GM12878 (cell line): Measurements from ENCODE around the gene TBC1D5.

Source experiments
- CHD1 ChIP-seq: IDR thresholded peaks from 2 replicates; pipeline ENCODE4 v1.6.1; 2012; ENCODE audit warnings: low read depth, low read length, improper control_type of control experiment
- CHD4 ChIP-seq: fragments of 200-600 bp; sonication (generic); IDR thresholded peaks from 2 replicates; pipeline ENCODE4 v1.6.1; 2016; ENCODE audit warnings: mild to moderate bottlenecking
- EP300 ChIP-seq, 2 experiments: fragments of 150-350 bp in 1 of 2; IDR thresholded peaks; 2 replicates each; pipeline ENCODE4 v1.6.1; 2011 to 2012; ENCODE audit warnings: low read depth in 2 of 2, low read length in 2 of 2, borderline replicate concordance in 1 of 2, improper control_type of control experiment in 1 of 2, inconsistent platforms in 1 of 2; ENCODE audit not compliant: control insufficient read depth in 1 of 2
- HDAC6 ChIP-seq: fragments of 200-600 bp; sonication (generic); IDR thresholded peaks from one replicate; pipeline ENCODE4 v1.8.0; 2017; ENCODE audit warnings: antibody characterized with exemption; ENCODE audit not compliant: unreplicated experiment
- JUNB ChIP-seq: IDR thresholded peaks from 2 replicates; pipeline ENCODE4 v1.6.1; 2016; ENCODE audit warnings: antibody characterized with exemption, mild to moderate bottlenecking
- MYC ChIP-seq: IDR thresholded peaks from 2 replicates; pipeline ENCODE4 v1.6.1; 2011; ENCODE audit warnings: mild to moderate bottlenecking, low read length, moderate library complexity, inconsistent platforms; ENCODE audit not compliant: insufficient read depth, insufficient replicate concordance, insufficient read length, severe bottlenecking
- NR2C2 ChIP-seq: IDR thresholded peaks from 2 replicates; pipeline ENCODE4 v1.6.1; 2011; ENCODE audit warnings: borderline replicate concordance, low read depth; ENCODE audit not compliant: control insufficient read depth, insufficient read length
- POLR2A ChIP-seq: IDR thresholded peaks from 2 replicates; pipeline ENCODE4 v1.6.1; 2011; ENCODE audit warnings: low read depth, mild to moderate bottlenecking, low read length
- RCOR1 ChIP-seq: conservative IDR thresholded peaks from 2 replicates; pipeline ENCODE4 v1.6.1; 2012; ENCODE audit warnings: low read depth, low read length, improper control_type of control experiment
- RFX5 ChIP-seq: IDR thresholded peaks from 2 replicates; pipeline ENCODE4 v1.6.1; 2011; ENCODE audit warnings: low read depth, low read length, improper control_type of control experiment
- SIN3A ChIP-seq: IDR thresholded peaks from 2 replicates; pipeline ENCODE4 v1.6.1; 2012; ENCODE audit warnings: low read depth, low read length, improper control_type of control experiment
- TF ChIP-seq, protein P1 (sequence below), 3 experiments: IDR thresholded peaks in 2 of 3; conservative IDR thresholded peaks in 1 of 3; 2 replicates each; pipeline ENCODE4 v1.5.1; 2011; ENCODE audit warnings: low read depth in 3 of 3, low read length in 3 of 3, mild to moderate bottlenecking in 3 of 3, control low read depth in 2 of 3, moderate library complexity in 2 of 3, inconsistent platforms in 1 of 3, mixed read lengths in 1 of 3; ENCODE audit not compliant: control insufficient read depth in 2 of 3, insufficient read depth in 1 of 3; ENCODE audit errors: extremely low read depth in 1 of 3
- TF ChIP-seq, protein P2 (sequence below): IDR thresholded peaks from 2 replicates; pipeline ENCODE4 v1.6.1; 2012; ENCODE audit warnings: low read depth, low read length, improper control_type of control experiment

DNA sequence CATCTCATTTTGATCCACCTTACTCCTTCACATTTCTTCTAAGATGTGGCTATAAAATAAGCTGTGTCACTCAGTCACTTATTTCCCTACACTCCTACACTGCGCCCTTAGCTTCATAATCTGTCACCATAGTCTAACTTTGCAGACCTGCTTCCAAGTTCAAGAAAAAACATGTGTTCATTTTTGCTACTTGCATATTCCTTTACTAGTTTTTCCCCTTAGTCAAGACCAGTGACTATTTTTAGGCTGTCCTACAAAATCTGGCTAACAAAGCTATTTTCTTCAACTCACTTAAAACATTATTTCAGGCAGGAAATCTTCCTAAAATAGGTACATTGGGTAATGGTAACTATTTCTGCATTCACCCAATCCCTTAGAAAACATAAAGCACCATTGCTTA is 272.5 kb downstream of the TBC1D5 start:
- no peak for TF ChIP-seq MYC
- TF ChIP-seq, protein P1, sequence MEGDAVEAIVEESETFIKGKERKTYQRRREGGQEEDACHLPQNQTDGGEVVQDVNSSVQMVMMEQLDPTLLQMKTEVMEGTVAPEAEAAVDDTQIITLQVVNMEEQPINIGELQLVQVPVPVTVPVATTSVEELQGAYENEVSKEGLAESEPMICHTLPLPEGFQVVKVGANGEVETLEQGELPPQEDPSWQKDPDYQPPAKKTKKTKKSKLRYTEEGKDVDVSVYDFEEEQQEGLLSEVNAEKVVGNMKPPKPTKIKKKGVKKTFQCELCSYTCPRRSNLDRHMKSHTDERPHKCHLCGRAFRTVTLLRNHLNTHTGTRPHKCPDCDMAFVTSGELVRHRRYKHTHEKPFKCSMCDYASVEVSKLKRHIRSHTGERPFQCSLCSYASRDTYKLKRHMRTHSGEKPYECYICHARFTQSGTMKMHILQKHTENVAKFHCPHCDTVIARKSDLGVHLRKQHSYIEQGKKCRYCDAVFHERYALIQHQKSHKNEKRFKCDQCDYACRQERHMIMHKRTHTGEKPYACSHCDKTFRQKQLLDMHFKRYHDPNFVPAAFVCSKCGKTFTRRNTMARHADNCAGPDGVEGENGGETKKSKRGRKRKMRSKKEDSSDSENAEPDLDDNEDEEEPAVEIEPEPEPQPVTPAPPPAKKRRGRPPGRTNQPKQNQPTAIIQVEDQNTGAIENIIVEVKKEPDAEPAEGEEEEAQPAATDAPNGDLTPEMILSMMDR (IDR thresholded peaks at IDR 0.05 in 2 of 3, conservative IDR thresholded peaks at IDR 0.05 in 1 of 3; ENCODE audit: control insufficient read depth in 2 of 3, extremely low read depth in 1 of 3, insufficient read depth in 1 of 3, low read depth in 3 of 3, low read length in 3 of 3): no peak
- TF ChIP-seq POLR2A: no peak
- no peak for TF ChIP-seq HDAC6
- TF ChIP-seq, protein P2, sequence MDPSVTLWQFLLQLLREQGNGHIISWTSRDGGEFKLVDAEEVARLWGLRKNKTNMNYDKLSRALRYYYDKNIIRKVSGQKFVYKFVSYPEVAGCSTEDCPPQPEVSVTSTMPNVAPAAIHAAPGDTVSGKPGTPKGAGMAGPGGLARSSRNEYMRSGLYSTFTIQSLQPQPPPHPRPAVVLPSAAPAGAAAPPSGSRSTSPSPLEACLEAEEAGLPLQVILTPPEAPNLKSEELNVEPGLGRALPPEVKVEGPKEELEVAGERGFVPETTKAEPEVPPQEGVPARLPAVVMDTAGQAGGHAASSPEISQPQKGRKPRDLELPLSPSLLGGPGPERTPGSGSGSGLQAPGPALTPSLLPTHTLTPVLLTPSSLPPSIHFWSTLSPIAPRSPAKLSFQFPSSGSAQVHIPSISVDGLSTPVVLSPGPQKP: no peak
- TF ChIP-seq CHD4: no peak
- no peak for TF ChIP-seq CHD1
- no peak for TF ChIP-seq SIN3A
- no peak for TF ChIP-seq RCOR1
- no peak for TF ChIP-seq RFX5
- TF ChIP-seq NR2C2: no peak
- no peak for TF ChIP-seq JUNB
- no peak for TF ChIP-seq EP300 (IDR thresholded peaks at IDR 0.05; ENCODE audit: borderline replicate concordance in 1 of 2, control insufficient read depth in 1 of 2, low read depth in 2 of 2, low read length in 2 of 2)
